ENCODE data around the gene GRIK5.

The GRIK5 gene, protein sequence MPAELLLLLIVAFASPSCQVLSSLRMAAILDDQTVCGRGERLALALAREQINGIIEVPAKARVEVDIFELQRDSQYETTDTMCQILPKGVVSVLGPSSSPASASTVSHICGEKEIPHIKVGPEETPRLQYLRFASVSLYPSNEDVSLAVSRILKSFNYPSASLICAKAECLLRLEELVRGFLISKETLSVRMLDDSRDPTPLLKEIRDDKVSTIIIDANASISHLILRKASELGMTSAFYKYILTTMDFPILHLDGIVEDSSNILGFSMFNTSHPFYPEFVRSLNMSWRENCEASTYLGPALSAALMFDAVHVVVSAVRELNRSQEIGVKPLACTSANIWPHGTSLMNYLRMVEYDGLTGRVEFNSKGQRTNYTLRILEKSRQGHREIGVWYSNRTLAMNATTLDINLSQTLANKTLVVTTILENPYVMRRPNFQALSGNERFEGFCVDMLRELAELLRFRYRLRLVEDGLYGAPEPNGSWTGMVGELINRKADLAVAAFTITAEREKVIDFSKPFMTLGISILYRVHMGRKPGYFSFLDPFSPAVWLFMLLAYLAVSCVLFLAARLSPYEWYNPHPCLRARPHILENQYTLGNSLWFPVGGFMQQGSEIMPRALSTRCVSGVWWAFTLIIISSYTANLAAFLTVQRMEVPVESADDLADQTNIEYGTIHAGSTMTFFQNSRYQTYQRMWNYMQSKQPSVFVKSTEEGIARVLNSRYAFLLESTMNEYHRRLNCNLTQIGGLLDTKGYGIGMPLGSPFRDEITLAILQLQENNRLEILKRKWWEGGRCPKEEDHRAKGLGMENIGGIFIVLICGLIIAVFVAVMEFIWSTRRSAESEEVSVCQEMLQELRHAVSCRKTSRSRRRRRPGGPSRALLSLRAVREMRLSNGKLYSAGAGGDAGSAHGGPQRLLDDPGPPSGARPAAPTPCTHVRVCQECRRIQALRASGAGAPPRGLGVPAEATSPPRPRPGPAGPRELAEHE

DNA sequence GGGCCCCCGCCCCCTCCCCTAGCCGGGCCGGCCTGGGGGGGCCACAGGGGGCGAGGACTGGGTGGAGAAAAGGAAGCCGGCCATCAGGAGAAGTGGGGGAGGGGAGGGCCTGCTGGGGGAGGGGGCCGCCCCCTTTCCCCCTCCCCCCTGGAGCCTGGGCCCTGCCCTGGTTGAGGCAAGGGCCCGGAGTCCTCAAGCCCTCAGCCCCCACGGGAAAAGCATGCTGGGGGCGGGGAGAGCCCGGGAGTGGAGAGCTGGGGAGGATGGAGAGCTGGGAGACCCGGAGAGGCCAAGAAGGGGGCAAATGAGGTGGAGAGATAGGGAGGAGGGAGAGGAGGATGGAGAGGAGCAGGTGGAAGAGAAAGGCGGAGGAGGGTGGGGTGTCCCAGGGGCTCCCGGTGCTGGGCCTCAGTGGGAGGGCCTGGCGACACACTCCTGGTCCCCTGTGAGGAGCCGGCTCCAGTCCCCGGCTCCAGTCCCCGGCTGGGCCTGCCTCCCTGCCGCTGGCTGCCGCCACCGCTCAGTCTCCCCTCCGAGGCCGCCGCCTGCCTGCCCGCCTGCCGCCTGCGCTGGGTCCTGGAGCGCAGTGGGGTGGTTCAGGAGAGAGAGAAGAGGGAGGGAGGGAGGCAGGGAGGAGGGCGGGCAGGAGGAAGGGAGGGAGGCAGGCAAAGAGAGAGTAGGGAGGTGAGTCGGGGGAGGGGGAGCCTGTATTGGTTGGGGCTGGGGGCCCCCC is at the start of gene GRIK5:
TSS of gene GRIK5 (minus strand) at position 588 of the 733 bp plus-strand sequence. CDS start 4,436 bp downstream, outside the sequence.
- no peak for DNase-seq (ENCODE audit: low read depth, low spot score)
- no peak for TF ChIP-seq FOXP2 (optimal IDR thresholded peaks at IDR 0.05; ENCODE audit: control extremely low read depth, extremely low read length, insufficient read depth)
- no peak for TF ChIP-seq POLR2AphosphoS5 (IDR thresholded peaks at IDR 0.05; ENCODE audit: borderline replicate concordance, low read depth, low read length)
- no peak for TF ChIP-seq EZH2 (IDR thresholded peaks at IDR 0.05)
- no peak within 1 kb of the TSS for H3K9ac ChIP-seq (ENCODE audit: insufficient read length)
- no peaks in the 10 kb centered on the region for H3K36me3 ChIP-seq (ENCODE audit: insufficient read depth, low read length)
- H3K27ac ChIP-seq, result no peak within 1 kb of the TSS
- no peaks in the 10 kb centered on the region for H3K9me3 ChIP-seq (ENCODE audit: low read depth, low read length)
- H3K4me3 ChIP-seq, result no peak within 1 kb of the TSS; the same call in 1 of the 2 replicates

DNA sequence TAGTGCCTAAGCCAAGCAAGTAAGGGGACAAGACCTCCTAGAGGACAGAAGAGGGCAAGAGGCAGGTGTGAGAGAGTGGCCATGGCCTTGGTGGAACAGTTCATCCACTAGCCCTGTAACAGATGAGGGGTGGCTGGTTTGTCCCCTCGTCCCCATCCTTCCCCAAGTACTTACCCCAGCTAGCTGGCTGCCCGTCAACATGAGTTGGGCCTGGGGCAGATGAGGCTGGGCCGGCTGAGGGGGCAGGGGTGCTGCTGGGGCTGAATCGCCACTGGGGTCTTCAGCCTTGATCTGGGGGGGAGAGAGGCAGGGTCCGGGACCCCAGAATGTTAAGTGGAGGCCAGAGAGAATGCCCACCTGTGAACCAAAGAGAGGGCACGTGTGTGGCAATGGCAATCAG is 47.1 kb upstream of the GRIK5 start:
- Histone ChIP-seq H3K27ac (no peak overlapping the region), H3K9me3 (ENCODE audit: low read depth, low read length) (no peaks in the 10 kb centered on the region), H3K9ac (ENCODE audit: insufficient read length) (no peak overlapping the region), H3K36me3 (ENCODE audit: insufficient read depth, low read length) (no peaks in the 10 kb centered on the region), H3K4me3 (no peak overlapping the region)
- no peak for TF ChIP-seq POLR2AphosphoS5 (IDR thresholded peaks at IDR 0.05; ENCODE audit: borderline replicate concordance, low read depth, low read length)
- no peak for TF ChIP-seq EZH2 (IDR thresholded peaks at IDR 0.05)
- no peak for TF ChIP-seq FOXP2 (optimal IDR thresholded peaks at IDR 0.05; ENCODE audit: control extremely low read depth, extremely low read length, insufficient read depth)
- no peak for DNase-seq (ENCODE audit: low read depth, low spot score)

DNA sequence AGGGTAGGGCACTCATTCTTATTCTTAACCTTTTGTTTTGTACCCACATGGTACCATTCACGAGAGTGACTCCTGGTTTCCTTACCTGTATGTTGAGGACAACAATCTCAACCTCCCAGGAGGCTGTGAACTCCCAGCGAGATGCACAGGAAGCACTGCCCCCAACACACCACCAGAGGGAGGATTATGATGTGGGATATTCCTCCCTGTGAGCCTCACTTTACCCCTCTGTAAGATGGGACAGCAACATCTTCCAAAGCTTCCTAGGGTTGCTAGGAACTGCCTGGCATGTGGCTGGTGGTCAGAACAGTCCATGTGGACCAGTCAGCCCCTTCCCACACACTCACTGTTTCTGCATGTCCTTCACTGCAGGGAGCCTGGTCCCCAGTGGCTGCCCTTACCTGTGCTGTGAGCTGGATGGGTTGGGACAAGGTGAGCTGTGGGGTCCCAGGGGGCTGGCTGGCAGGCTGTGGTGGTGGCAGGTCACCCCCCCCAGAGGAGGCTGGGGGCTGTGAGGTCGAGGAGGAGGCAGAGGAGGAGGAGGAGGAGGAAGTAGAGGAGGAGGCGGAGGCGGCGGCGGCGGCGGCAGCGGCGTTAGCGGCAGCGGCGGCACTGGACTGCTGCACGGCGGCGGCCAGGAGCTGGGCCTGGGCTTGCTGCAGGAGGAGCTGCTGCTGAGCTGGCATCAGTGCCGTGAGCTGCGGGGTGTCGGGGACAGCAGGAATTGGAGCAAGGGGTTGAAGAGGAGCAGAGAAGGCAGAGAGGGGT is 46.5 kb upstream of the GRIK5 start:
- TF ChIP-seq FOXP2 (optimal IDR thresholded peaks at IDR 0.05; ENCODE audit: control extremely low read depth, extremely low read length, insufficient read depth), result no peak
- TF ChIP-seq EZH2 (IDR thresholded peaks at IDR 0.05), result no peak
- TF ChIP-seq POLR2AphosphoS5 (IDR thresholded peaks at IDR 0.05; ENCODE audit: borderline replicate concordance, low read depth, low read length), result no peak
- Histone ChIP-seq H3K9ac (ENCODE audit: insufficient read length) (no peak overlapping the region), H3K27ac (no peak overlapping the region), H3K9me3 (ENCODE audit: low read depth, low read length) (no peaks in the 10 kb centered on the region), H3K36me3 (ENCODE audit: insufficient read depth, low read length) (no peaks in the 10 kb centered on the region), H3K4me3 (no peak overlapping the region)
- DNase-seq (ENCODE audit: low read depth, low spot score), result no peak

DNA sequence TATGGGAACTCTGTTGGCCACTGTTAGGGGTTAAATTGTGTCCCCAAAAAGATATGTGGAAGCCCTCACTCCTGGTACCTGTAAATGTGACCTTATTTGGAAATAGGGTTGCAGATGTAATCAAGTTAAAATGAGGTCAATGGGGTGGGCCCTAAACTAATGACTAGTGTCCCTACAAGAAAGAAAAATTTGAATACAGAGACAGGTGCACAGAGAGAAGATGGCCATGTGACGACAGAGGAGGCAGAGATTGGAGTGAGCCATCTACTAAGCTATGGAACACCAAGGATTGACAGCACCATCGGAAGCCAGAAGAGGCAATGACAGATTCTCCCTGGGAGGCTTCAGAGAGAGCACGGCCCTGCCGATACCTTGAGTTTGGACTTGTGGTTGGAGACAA is 45.7 kb upstream of the GRIK5 start:
- no peak overlapping the region for H3K9ac ChIP-seq (ENCODE audit: insufficient read length)
- H3K9me3 ChIP-seq (ENCODE audit: low read depth, low read length), result no peaks in the 10 kb centered on the region
- H3K36me3 ChIP-seq (ENCODE audit: insufficient read depth, low read length), result no peaks in the 10 kb centered on the region
- H3K27ac ChIP-seq, result no peak overlapping the region
- no peak for DNase-seq (ENCODE audit: low read depth, low spot score)
- no peak overlapping the region for H3K4me3 ChIP-seq
- TF ChIP-seq POLR2AphosphoS5 (IDR thresholded peaks at IDR 0.05; ENCODE audit: borderline replicate concordance, low read depth, low read length), result no peak
- no peak for TF ChIP-seq FOXP2 (optimal IDR thresholded peaks at IDR 0.05; ENCODE audit: control extremely low read depth, extremely low read length, insufficient read depth)
- TF ChIP-seq EZH2 (IDR thresholded peaks at IDR 0.05), result no peak

DNA sequence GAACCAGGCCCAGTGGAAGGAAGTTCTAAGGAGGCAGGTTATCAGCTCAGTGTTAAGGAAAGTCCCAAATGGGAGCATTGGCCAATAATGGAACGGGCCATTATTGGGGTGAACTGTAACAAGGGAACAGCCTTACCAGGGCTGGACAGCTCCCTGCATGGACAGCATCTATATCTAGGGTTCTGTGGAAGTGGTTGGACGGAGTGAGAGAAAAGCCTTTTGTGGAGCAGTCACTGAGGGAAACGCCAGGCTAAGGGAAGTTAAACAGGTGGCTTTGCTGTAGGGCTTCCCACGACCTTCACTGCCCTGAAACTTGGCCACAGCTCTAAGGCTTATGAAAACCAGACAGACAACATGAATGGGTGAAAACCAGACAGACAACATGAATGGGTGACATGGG is 45.2 kb upstream of the GRIK5 start:
- Histone ChIP-seq H3K27ac (no peak overlapping the region), H3K9me3 (ENCODE audit: low read depth, low read length) (no peaks in the 10 kb centered on the region), H3K36me3 (ENCODE audit: insufficient read depth, low read length) (no peaks in the 10 kb centered on the region), H3K4me3 (no peak overlapping the region), H3K9ac (ENCODE audit: insufficient read length) (no peak overlapping the region)
- DNase-seq (ENCODE audit: low read depth, low spot score), result no peak
- TF ChIP-seq POLR2AphosphoS5 (IDR thresholded peaks at IDR 0.05; ENCODE audit: borderline replicate concordance, low read depth, low read length) (no peak), FOXP2 (optimal IDR thresholded peaks at IDR 0.05; ENCODE audit: control extremely low read depth, extremely low read length, insufficient read depth) (no peak), EZH2 (IDR thresholded peaks at IDR 0.05) (no peak)

DNA sequence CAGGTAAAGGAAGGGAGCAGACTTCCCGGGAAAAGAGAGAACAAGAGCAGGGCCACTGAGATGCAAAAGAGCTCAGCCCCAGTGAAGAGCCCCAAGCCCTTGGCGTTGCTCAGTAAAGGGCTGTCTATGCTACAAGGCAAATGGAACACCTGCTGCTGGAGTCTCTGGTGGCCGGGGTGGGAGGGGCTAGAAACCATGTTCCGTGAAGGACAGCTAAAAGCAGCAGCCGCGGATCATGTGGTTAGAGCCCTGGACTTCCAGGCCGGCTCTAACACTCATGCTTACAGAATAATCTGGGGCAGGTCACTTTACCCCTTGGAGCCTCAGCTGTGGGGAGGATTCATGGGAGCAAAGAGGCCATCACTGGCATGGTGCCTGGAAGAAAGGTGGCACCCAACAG is 44.4 kb upstream of the GRIK5 start:
- TF ChIP-seq POLR2AphosphoS5 (IDR thresholded peaks at IDR 0.05; ENCODE audit: borderline replicate concordance, low read depth, low read length), result no peak
- TF ChIP-seq FOXP2 (optimal IDR thresholded peaks at IDR 0.05; ENCODE audit: control extremely low read depth, extremely low read length, insufficient read depth), result no peak
- TF ChIP-seq EZH2 (IDR thresholded peaks at IDR 0.05), result no peak
- Histone ChIP-seq H3K36me3 (ENCODE audit: insufficient read depth, low read length) (no peaks in the 10 kb centered on the region), H3K27ac (no peak overlapping the region), H3K4me3 (no peak overlapping the region), H3K9me3 (ENCODE audit: low read depth, low read length) (no peaks in the 10 kb centered on the region), H3K9ac (ENCODE audit: insufficient read length) (no peak overlapping the region)
- DNase-seq (ENCODE audit: low read depth, low spot score), result no peak

DNA sequence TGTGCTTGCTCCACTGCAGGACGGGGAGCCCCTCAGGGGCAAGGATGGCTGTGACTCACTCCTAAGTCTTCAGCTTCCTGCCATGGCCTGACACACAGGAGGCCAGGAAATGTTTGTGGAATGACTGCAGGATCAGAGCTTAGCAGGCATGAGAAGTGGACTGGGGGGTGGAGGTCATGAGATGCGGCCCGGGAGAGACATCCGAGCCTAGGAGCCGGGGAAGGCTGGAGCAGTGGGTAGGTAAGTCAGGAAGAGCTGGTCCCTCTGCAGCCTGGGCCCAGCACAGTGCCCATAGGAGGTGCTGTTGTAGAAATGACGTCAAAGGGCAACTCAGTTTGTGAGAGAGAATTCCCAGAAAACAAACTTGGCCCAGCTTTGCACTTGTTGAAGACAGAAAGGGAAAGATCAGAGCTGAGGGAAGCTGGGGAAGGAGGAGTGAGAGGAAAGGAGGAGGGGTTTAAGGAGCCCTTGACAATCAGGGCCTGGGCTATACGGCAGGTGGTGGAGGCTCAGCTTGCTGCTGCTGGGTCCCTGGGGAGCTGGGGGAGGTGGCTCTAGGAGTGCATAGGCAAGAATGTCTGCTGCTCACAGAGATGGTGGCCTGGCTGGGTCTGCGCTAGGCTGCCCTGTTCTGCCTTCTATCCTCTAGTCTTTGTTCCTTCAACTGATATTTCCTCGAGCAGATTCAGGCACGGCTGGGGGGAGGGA is 43.8 kb upstream of the GRIK5 start:
- H3K9ac ChIP-seq (ENCODE audit: insufficient read length), result no peak overlapping the region
- TF ChIP-seq EZH2 (IDR thresholded peaks at IDR 0.05) (no peak), FOXP2 (optimal IDR thresholded peaks at IDR 0.05; ENCODE audit: control extremely low read depth, extremely low read length, insufficient read depth) (no peak), POLR2AphosphoS5 (IDR thresholded peaks at IDR 0.05; ENCODE audit: borderline replicate concordance, low read depth, low read length) (no peak)
- H3K4me3 ChIP-seq, result no peak overlapping the region
- no peaks in the 10 kb centered on the region for H3K36me3 ChIP-seq (ENCODE audit: insufficient read depth, low read length)
- no peak overlapping the region for H3K27ac ChIP-seq
- no peaks in the 10 kb centered on the region for H3K9me3 ChIP-seq (ENCODE audit: low read depth, low read length)
- no peak for DNase-seq (ENCODE audit: low read depth, low spot score)
